ENCODE results near the gene ZC3H12D. TPM values are rescaled to one million over a fixed set of nuclear protein-coding genes. Genes with fewer than 3 reads are reported as not detected.

Gene ZC3H12D
- total RNA-seq, 6 experiments from 2014 or later = 0.05 to 0.16 (median 0.10) TPM; not detected in 2

DNA sequence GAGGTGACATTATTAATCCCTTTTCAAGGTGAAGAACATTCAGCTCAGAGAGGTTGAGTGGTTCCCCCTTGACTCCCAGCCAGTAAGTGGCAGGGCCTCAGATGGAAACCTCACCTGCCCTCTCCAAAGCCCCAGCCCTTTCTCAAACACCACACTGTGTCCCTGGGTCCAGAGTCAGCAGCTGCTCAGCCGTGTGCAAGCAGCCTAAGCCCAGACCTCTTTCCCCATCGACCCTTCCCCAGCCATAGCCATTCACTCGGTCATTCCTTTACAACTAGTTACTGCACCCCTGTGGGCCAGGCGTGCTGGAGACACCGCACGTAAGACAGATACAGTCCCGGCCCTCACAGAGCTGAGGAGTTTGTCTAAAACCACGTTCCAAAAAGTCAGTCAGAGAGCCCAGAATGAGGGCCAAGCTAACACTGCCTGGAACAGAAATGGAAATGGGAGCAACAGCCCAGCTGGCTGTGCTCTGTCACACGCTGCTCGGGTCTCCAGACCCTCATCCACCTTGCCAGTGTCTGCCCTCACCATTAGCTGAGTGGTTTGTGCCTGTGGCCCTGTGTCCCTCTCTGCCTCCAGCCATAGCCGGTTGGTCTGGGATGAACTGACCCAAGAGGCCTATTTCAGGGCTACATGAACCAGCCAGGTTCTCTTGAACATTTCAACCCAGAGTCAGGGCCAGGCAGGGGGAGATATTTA lies 29.6 kb downstream of the ZC3H12D start:
- Mint-ChIP-seq H3K27me3 (ENCODE audit: insufficient read depth) (peaks cover 12% of the 10 kb centered on the region; the same call in 1 of the 2 replicates), H3K4me1 (ENCODE audit: low read depth) (peaks cover 25% of the 10 kb centered on the region), H3K36me3 (ENCODE audit: low read depth) (no peaks in the 10 kb centered on the region), H3K9me3 (no peaks in the 10 kb centered on the region), H3K27ac (peak overlapping the region; percentile 55), H3K4me3 (no peak overlapping the region)
- no peak for DNase-seq
- TF ChIP-seq, protein P1, sequence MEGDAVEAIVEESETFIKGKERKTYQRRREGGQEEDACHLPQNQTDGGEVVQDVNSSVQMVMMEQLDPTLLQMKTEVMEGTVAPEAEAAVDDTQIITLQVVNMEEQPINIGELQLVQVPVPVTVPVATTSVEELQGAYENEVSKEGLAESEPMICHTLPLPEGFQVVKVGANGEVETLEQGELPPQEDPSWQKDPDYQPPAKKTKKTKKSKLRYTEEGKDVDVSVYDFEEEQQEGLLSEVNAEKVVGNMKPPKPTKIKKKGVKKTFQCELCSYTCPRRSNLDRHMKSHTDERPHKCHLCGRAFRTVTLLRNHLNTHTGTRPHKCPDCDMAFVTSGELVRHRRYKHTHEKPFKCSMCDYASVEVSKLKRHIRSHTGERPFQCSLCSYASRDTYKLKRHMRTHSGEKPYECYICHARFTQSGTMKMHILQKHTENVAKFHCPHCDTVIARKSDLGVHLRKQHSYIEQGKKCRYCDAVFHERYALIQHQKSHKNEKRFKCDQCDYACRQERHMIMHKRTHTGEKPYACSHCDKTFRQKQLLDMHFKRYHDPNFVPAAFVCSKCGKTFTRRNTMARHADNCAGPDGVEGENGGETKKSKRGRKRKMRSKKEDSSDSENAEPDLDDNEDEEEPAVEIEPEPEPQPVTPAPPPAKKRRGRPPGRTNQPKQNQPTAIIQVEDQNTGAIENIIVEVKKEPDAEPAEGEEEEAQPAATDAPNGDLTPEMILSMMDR (IDR thresholded peaks at IDR 0.05) = no peak

- Mint-ChIP-seq H3K36me3 (ENCODE audit: low read depth) (no peaks in the 10 kb centered on the region), H3K27ac (peak overlapping the region; percentile 55), H3K4me3 (peak overlapping the region; percentile 55), H3K9me3 (no peaks in the 10 kb centered on the region), H3K4me1 (ENCODE audit: low read depth) (peaks cover 25% of the 10 kb centered on the region), H3K27me3 (ENCODE audit: insufficient read depth) (peaks cover 19% of the 10 kb centered on the region)
- TF ChIP-seq, protein P1 (IDR thresholded peaks at IDR 0.05) = no peak
- DNase-seq = peak; percentile 91
Measured at GRCh38 chr6:149454346-149454848, 30.4 kb downstream of the ZC3H12D start.

- peak overlapping the region; percentile 55 for H3K27ac Mint-ChIP-seq
- peaks cover 25% of the 10 kb centered on the region for H3K4me1 Mint-ChIP-seq (ENCODE audit: low read depth)
- TF ChIP-seq, protein P1 (IDR thresholded peaks at IDR 0.05) = no peak
- peaks cover 19% of the 10 kb centered on the region for H3K27me3 Mint-ChIP-seq (ENCODE audit: insufficient read depth)
- no peaks in the 10 kb centered on the region for H3K36me3 Mint-ChIP-seq (ENCODE audit: low read depth)
- H3K9me3 Mint-ChIP-seq = no peaks in the 10 kb centered on the region
- no peak for DNase-seq
- H3K4me3 Mint-ChIP-seq = peak overlapping the region; percentile 55
Measured at GRCh38 chr6:149453597-149454345, 31.0 kb downstream of the ZC3H12D start.

GRCh38 chr6:149452037-149452939 lies 32.5 kb downstream of the ZC3H12D start:
- Mint-ChIP-seq H3K9me3 (no peaks in the 10 kb centered on the region), H3K27me3 (ENCODE audit: insufficient read depth) (peaks cover 20% of the 10 kb centered on the region), H3K36me3 (ENCODE audit: low read depth) (no peaks in the 10 kb centered on the region), H3K27ac (no peak overlapping the region), H3K4me1 (ENCODE audit: low read depth) (peaks cover 20% of the 10 kb centered on the region), H3K4me3 (no peak overlapping the region)
- TF ChIP-seq, protein P1 (IDR thresholded peaks at IDR 0.05) = no peak
- DNase-seq = no peak

GRCh38 chr6:149451376-149452036 lies 33.3 kb downstream of the ZC3H12D start:
- Mint-ChIP-seq H3K27ac (no peak overlapping the region), H3K9me3 (no peaks in the 10 kb centered on the region), H3K4me3 (no peak overlapping the region), H3K27me3 (ENCODE audit: insufficient read depth) (peaks cover 27% of the 10 kb centered on the region), H3K36me3 (ENCODE audit: low read depth) (no peaks in the 10 kb centered on the region), H3K4me1 (ENCODE audit: low read depth) (peaks cover 20% of the 10 kb centered on the region)
- TF ChIP-seq, protein P1 (IDR thresholded peaks at IDR 0.05) = no peak
- no peak for DNase-seq
